ENCODE data around the gene SGPL1.
"Not testable (repeated sequence)": the region's sequence is repeated elsewhere in the genome, so short reads cannot be mapped to it uniquely, and the experiment has no call there.

The SGPL1 gene

GRCh38 chr10:70845816-70846215, 30.1 kb downstream of the SGPL1 start:
- DNase-seq: no peak

- no peak for DNase-seq
These were observed 31.0 kb downstream of the SGPL1 start for GRCh38 chr10:70846795-70847194.

GRCh38 chr10:70847659-70848360, 32.1 kb downstream of the SGPL1 start:
- no peak for DNase-seq

- no peak for DNase-seq
These were observed 33.9 kb downstream of the SGPL1 start for GRCh38 chr10:70849582-70850016.

DNA sequence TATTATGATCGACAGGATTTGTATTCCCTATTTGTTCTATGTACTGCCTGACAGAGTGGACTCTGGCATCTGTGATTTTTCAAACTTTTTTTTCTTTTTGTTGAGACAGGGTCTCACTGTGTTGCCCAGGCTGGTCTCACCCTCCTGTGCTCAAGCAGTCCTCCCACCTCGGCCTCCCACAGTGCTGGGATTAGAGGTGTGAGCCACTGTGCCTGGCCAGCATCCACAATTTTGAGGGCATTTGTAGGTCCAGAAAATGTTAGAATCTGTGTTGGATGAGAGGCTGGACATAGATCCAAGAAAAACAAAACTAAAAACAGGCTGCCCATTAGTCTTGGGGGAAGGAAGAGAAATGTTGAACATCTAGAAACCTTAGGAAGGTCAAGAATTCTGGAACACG, 34.3 kb downstream of the SGPL1 start:
- DNase-seq: no peak

- DNase-seq: no peak
These were observed 36.1 kb downstream of the SGPL1 start for GRCh38 chr10:70851597-70852475.

GRCh38 chr10:70853038-70853437, 37.3 kb downstream of the SGPL1 start:
- no peak for DNase-seq

DNA sequence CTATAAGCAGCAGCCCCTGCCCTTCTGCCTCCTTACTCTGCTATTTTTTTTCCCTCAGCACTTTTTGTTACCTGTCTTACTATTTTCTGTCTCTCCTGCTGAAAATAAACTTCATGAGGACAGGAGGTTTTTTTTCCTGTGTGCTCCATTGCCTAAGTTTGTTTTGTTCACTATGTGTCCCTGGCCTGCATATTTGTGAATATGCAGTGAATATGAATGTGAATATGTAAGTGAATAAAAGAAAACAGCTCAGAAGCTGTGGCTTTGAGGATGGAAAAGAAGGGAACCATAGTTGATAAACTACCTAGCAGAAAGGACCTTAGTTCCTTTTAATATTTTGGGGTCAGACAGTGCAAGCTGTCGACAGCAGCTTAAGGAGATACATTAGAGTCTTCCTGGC, 37.7 kb downstream of the SGPL1 start:
- no peak for DNase-seq

GRCh38 chr10:70856454-70856853, 40.7 kb downstream of the SGPL1 start:
- no peak for DNase-seq

- DNase-seq: no peak
These were observed 43.0 kb downstream of the SGPL1 start for GRCh38 chr10:70858759-70859158.

DNA sequence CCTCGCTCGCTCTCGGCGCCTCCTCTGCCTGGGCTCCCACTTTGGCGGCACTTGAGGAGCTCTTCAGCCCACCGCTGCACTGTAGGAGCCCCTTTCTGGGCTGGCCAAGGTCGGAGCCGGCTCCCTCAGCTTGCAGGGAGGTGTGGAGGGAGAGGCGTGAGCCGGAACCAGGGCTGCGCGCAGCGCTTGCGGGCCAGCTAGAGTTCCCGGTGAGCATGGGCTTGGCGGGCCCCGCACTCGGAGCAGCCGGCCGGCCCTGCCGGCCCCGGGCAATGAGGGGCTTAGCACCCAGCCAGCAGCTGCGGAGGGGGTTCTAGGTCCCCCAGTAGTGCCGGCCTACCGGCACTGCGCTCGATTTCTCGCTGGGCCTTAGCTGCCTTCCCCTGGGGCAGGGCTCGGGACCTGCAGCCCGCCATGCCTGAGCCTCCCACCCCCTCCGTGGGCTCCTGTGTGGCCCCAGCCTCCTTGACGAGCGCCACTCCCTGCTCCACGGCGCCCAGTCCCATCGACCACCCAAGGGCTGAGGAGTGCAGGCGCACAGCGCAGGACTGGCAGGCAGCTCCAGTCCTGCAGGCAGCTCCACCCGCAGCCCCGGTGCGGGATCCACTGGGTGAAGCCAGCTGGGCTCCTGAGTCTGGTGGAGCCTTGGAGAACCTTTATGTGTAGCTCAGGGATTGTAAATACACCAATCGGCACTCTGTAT, 45.9 kb downstream of the SGPL1 start:
- DNase-seq: not testable (repeated sequence)

DNA sequence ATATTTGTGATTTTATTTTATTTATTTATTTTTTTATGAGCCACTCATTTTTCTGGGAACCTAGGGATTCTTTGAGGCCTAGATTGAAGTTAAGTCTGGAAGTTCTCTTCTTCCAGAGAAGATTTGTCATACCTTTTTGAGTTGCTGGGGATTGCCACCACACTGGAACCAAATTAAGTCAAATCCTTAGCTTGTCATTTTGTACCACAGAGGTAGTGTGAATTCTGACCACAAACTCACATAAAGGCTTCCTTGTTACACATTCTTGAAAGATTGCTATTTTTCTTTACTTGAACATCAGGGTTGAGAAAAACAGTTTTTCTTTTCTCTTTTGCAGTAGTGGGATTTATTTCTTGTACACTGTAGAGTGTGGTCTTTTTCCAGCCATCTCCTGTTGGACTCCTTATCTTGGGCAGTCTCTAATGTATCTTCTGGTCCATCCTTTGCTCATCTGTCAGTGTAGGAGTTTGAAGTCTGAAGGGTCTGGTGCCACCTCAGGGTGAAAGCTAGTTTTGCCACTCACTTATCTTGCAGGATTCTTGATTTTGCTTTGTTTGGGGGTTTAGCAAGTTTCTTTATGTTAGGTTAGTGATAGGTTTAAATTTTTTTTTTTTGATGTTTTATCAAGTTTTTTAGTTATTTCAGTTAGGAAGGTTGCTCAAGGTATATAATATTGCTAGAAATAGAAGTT, 47.9 kb downstream of the SGPL1 start:
- no peak for DNase-seq

- no peak for DNase-seq
These were observed 49.2 kb downstream of the SGPL1 start for GRCh38 chr10:70864935-70865334.

GRCh38 chr10:70866424-70866823, 50.7 kb downstream of the SGPL1 start:
- DNase-seq: no peak

DNA sequence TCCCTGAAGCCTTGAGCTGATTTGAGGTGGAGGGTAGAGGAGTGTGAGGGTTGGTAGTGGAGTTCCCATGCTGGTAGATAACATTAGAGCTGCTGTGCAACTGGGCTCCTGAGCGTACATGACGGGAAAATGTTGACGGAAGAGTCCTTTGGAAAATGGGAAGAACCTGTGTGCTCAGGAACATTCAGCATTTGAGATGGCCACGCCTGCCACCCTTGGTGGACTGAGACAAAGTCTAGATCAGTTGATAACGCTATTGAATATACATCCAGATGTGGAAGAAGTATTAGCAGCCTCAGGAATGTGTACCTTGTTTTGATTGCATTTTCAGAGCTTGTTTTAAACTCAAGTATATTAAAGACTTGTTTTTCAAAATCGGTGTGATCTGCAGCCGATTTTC, 56.5 kb downstream of the SGPL1 start:
- DNase-seq: no peak

DNA sequence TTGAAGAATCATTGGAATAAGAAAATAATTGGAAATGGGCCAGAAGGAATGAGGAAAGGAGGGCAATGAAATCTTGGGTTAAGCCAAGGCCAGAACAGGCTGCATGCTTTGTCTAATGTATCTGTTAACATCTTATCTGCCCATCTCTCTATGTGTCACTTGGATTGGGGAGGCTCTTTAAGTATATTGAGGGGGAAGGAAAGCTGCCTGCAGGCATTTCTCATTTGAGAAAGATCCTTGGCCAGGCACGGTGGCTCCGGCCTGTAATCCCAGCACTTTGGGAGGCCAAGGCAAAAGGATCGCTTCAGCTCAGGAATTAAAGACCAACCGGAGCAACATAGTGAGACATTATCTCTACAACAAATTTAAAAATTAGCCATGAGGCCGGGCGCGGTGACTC, 58.3 kb downstream of the SGPL1 start:
- no peak for DNase-seq

- DNase-seq: no peak
These were observed 63.5 kb downstream of the SGPL1 start for GRCh38 chr10:70879207-70879606.

GRCh38 chr10:70880077-70880534, 64.4 kb downstream of the SGPL1 start:
- DNase-seq: peak; percentile 21 to 79 (median 63)

DNA sequence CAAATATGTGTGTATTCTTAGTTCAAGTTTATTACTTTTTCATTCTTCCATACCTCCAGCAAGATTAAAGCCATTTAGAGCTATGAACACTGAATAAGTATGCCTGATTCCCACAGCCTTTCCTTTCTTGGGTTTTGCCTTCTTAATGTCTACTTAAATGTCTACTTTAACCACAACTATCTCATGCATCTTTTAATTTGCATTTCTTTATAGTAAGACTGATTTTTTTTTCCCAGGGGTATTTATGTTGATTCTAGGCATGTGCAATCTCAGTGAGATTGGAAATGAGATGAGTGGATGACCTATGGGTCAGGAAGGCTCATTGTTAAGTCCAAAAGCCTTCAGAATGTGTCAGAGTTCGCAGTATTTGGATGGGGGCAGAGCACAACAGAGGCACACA, 69.0 kb downstream of the SGPL1 start:
- no peak for DNase-seq

DNA sequence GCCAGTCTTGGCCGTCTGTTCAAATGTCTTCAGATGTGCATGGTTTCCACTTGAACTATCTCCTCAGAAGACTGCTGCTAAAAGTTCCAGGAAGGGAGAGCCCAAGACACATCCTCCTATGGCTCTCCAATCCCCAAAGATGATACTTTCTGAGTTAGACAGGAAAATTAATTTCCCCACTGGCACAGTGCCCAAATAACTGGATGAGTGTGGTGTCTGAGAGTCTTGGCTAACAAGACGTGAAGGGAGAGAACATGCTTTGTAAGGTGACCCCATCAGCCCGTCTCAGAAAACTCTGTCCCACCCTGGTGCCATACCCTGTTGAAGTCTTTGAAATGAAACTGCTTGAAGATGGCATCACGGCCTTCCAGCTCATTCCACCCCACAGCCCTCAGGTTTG, 69.7 kb downstream of the SGPL1 start:
- no peak for DNase-seq

DNA sequence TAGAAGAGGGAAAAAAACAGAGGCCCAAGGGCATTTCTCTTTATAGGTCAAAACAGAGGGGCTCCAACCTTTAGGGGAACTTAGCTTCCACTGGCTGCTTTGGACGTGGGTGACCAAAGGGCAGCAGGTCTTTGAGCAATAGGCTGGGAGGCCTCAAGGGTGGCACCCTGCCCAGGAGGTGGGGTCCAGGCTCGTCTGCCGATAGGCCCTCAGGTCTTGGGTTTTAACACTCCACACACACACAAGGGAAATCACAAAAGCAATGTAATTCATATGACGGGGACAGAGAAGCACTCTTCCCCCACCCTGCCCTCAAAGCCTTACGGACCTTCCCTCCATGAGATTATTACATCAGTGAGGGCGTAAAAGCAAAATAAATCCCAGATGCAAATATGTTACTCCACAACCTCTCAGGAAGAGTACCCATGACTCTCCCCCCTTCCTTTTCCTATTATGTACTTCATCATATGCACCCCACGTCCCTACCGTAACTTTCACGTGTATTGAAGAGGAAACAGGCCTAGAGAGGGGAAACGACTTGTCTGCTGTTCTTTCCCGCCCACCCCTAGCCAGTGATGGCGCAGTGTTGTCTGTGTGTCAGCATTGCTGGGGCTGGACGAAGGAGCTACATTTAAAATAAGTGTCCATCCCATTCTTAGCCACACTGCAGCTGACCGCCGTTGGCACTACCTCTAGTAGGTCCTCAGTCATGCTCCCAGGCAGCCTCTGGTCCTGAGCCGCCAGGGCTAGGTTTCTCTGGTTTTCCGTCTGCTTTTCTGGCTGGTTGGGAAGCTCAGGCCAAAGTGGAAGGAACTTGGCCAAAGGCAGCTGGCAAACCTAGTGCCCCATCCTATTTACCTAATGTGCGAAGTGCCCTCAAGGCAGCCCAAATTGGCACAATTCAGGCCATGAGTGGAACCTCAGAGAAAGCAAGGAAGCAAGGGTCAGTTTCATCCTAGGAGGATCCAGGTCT, 70.5 kb downstream of the SGPL1 start:
- no peak for DNase-seq
